GM21576 (cell line): ENCODE data around the gene DDX20.
"Not testable (repeated sequence)": the region's sequence is repeated elsewhere in the genome, so short reads cannot be mapped to it uniquely, and the experiment has no call there.

Experiments
- ATAC-seq: cut with Tn5 transposase; IDR thresholded peaks from one replicate; pipeline ENCODE4 v1.9.1; 2021; ENCODE audit warnings: mild to moderate bottlenecking, moderate library complexity; ENCODE audit not compliant: unreplicated experiment

The DDX20 gene

GRCh38 chr1:111733183-111733991, 22.3 kb upstream of the DDX20 start:
- no peak for ATAC-seq

- no peak for ATAC-seq
These were observed 21.7 kb upstream of the DDX20 start for GRCh38 chr1:111733992-111734341.

GRCh38 chr1:111734426-111734825, 21.3 kb upstream of the DDX20 start:
- ATAC-seq, result no peak

DNA sequence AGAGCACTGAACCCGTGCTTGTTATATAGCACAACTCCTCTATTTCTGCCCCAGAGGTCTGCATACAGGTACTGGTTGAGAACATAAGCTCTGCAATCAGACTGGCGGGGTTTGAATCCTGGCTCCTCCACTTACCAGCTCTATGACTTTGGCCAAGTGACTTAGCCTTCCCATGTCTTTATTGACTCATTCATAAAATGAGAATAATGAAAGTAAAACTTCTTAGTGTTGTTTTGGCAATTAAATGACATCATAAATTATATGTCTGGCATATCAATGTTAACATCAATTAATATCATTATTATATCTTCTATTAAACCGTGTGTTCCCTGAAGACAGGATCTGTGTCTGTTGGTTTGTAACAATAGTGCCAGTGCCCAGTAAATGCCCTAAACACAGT, 20.8 kb upstream of the DDX20 start:
- no peak for ATAC-seq

DNA sequence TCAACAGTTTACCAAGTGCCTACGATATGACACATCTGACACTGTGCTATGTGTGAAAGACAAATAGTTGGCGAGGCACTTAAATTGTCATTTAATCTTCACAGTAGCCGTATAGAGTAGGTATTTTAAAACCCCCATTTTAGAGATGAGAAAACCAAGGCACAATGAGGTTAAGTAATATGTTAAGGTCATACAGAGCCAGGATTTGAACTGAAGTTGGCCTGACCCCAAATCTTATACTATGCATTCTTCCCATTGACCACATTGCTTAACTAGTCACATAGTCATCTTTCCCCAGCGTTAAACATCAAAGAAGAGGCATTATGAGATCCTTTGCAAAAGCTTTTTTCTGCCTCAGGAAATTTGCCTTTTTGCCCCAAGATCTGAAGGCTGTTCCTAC, 20.4 kb upstream of the DDX20 start:
- no peak for ATAC-seq

DNA sequence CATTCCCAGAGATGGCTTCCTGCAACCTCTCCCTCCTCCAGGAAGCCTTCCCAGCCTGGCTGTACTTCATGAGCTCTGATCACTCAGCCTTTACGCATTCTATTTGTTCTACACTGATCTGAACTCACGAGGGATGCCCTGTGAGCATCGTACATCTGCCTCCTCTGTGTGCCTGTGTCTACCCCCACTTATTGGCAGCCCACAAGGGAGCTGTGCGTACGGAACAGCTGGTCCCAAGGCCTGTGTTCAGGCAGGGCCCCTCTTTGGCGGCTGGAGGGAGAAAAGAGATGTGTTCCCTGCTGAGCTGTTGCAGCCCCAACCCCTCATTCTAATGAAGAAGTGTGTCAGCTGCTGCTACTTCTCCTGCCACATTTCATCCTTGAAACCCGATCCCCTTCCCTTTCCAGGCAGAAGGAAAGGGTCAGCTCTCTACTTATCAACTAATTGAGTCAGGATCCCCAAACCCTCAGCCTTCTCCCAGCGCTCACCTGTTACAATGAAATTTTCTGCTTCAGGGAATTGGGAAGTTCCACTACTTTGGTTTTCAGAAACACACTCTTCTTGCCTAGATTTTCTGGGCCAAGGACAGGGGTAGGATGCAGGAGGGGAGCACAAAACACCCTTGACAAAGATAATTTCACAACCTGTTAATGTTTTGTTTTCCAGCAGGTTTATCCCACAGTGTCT, 19.7 kb upstream of the DDX20 start:
- no peak for ATAC-seq

GRCh38 chr1:111736548-111737215, 19.0 kb upstream of the DDX20 start:
- no peak for ATAC-seq

GRCh38 chr1:111737216-111738132, 18.2 kb upstream of the DDX20 start:
- no peak for ATAC-seq

DNA sequence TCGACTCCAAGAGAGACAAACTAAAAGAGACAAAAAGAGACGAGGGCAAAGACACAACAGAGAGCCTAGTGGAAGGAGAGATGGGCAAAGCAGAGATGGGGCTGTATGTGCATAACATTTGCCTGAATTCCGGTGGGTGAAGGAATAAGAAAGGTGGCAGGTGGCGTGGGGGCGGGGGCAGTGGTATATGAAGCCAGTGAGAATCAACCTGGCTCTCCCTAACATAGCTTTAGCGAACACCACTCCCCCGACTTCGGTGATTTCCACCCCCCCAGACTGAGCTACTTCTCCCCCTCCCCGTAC, 17.6 kb upstream of the DDX20 start:
- no peak for ATAC-seq

DNA sequence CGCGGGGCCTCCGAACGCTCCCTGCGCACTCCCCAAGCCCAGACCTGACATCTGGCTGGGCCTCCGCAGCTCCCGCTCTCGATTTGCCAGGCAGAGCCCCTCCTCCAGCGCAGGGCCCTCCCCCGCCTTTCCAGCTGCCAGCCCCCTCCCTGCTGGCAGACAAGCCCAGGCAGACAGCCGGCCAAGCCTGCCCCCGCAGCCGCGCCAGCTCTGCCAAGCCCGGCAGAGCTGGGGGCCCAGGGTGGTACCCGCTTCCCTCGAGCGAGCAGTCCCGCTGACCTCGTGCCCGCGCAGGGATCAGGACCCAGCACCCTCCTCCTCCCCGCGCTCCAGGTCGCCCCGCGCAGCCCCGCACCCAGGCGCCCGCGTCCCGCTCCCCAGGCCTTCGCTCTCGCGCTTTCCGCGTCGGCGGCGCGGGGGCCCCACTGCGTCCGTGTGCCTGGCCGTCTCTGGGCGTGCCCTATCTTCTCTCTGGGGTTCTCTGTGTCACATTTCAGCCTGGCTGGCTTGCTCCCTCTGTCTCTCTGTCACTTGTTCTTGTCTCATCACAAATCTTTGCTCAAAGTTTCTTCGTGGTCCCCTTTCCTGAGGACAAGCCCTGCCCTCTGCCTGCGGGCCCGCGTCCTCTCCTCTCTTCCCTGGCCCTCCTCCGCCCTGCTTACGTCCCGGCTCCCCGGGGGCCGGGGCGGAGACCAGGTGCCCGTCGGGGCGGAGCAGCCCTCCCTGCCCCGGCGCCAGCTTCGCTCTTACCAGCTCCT, 17.1 kb upstream of the DDX20 start:
- peak; percentile 41 for ATAC-seq

GRCh38 chr1:111739194-111739924, 16.3 kb upstream of the DDX20 start, which contains the start of gene INKA2:
Gene INKA2, minus strand, starts transcription at chr1:111739395. Its CDS starts 153 bp downstream, at chr1:111739242.
- ATAC-seq, result peak; percentile 84

- ATAC-seq, result no peak
These were observed 15.6 kb upstream of the DDX20 start for GRCh38 chr1:111739925-111740765.

GRCh38 chr1:111742292-111742691, 13.4 kb upstream of the DDX20 start:
- not testable (repeated sequence) for ATAC-seq

- no peak for ATAC-seq
These were observed 12.7 kb upstream of the DDX20 start for GRCh38 chr1:111742938-111743549.

DNA sequence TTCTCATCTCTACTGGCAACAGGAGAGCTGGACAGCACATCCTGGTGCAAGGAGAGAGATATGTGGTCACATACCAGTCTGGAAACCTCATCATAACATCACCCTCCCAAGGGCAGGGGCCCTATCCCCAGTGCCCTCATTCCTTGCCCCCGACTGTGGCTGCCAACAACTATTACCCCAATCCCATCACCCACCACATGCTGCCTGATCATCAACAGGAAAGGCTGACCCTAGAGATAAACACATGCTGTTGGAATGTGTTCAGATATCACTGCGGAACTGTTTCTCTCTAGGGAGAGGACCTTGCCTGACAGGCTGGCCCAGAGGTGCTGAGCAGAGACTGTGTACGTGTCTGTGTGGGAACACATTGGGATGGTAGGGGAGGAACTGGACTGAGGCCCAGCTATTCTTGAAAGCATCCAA, 12.0 kb upstream of the DDX20 start:
- no peak for ATAC-seq

GRCh38 chr1:111745675-111746613, 9.8 kb upstream of the DDX20 start:
- no peak for ATAC-seq

DNA sequence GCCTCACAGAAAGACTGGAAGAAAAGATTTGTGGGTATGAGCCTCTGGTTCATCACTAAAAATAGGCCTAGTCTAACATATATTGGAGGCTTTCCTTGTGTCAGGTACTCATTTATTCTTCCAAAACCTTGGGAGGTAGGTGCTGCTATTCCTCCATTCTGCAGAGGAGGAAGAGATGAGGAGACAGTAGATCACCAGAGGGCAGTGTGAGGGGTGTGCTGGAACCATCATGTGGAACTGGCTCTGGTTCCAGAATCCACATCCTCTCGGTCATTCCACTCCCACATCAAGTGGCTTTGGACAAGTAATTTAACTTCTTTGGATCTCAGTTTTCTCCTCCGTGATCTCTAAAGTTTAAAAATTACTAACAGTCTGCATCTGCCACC, 9.1 kb upstream of the DDX20 start:
- ATAC-seq, result no peak
